CD4-positive, CD25-positive, alpha-beta regulatory T cell (primary cell): ENCODE results near the gene SLC2A11. TPM values are rescaled to one million over a fixed set of nuclear protein-coding genes. Genes with fewer than 3 reads are reported as not detected.
"Not testable (repeated sequence)": the region's sequence is repeated elsewhere in the genome, so short reads cannot be mapped to it uniquely, and the experiment has no call there.

Experiments
- ATAC-seq, 2 donors: fragments of 150-1000 bp; cut with Tn5 transposase; one replicate each; pipeline ENCODE4 v1.10.0; 2021; ENCODE audit warnings: low read depth in 2 of 2, moderate number of reproducible peaks in 2 of 2, moderate library complexity in 1 of 2
- DNase-seq, 3 donors: peaks; one replicate each; pipeline versions ENCODE4 v3.0.0 to v3.0.0-alpha.2; 2012 to 2022; ENCODE audit warnings: mixed read lengths in 1 of 3
- H3K27ac ChIP-seq: one replicate; pipeline ENCODE4 v1.7.0; 2013; ENCODE audit warnings: mild to moderate bottlenecking, low read length; ENCODE audit not compliant: insufficient read depth, poor library complexity, severe bottlenecking
- H3K27me3 ChIP-seq: one replicate; pipeline ENCODE4 v1.7.0; 2013; ENCODE audit warnings: low read length; ENCODE audit not compliant: control insufficient read depth, insufficient read depth
- H3K36me3 ChIP-seq: one replicate; pipeline ENCODE4 v1.7.0; 2013; ENCODE audit warnings: mild to moderate bottlenecking, low read length, moderate library complexity; ENCODE audit not compliant: control insufficient read depth, insufficient read depth
- H3K4me1 ChIP-seq: 2 replicates; pipeline ENCODE4 v1.7.0; 2013; ENCODE audit warnings: mild to moderate bottlenecking, low read length; ENCODE audit not compliant: insufficient read depth, control insufficient read depth, poor library complexity, severe bottlenecking
- H3K4me3 ChIP-seq: one replicate; pipeline ENCODE4 v1.7.0; 2013; ENCODE audit warnings: low read depth, mild to moderate bottlenecking, low read length, moderate library complexity
- H3K9me3 ChIP-seq, 2 experiments: 1 replicate in 1 of 2; 2 replicates in 1 of 2; pipeline ENCODE4 v1.7.0; 2013; ENCODE audit warnings: low read length in 2 of 2, mild to moderate bottlenecking in 1 of 2, moderate library complexity in 1 of 2; ENCODE audit not compliant: control insufficient read depth in 2 of 2
- H3K27ac Mint-ChIP-seq, 3 donors: one replicate each; pipeline ENCODE4 v1.8.0; 2020 to 2022; ENCODE audit warnings: mild to moderate bottlenecking in 3 of 3, mixed read lengths in 3 of 3, moderate library complexity in 2 of 3
- H3K27me3 Mint-ChIP-seq: one replicate; pipeline ENCODE4 v1.8.0; 2022; ENCODE audit warnings: mild to moderate bottlenecking, mixed read lengths
- H3K36me3 Mint-ChIP-seq: one replicate; pipeline ENCODE4 v1.8.0; 2020; ENCODE audit warnings: mixed read lengths
- H3K4me1 Mint-ChIP-seq, 4 donors: one replicate each; pipeline ENCODE4 v1.8.0; 2020 to 2022; ENCODE audit warnings: mixed read lengths in 4 of 4, mild to moderate bottlenecking in 1 of 4
- H3K4me3 Mint-ChIP-seq, 4 donors: one replicate each; pipeline ENCODE4 v1.8.0; 2020 to 2022; ENCODE audit warnings: mild to moderate bottlenecking in 4 of 4, mixed read lengths in 4 of 4, moderate library complexity in 3 of 4
- H3K9me3 Mint-ChIP-seq, 7 donors: one replicate each; pipeline ENCODE4 v1.8.0; 2020 to 2022; ENCODE audit warnings: mixed read lengths in 7 of 7, mild to moderate bottlenecking in 3 of 7, moderate library complexity in 2 of 7
- polyA plus RNA-seq, 4 donors: library from polyadenylated mRNA; unstranded; fragments of 300-500 nt; fragmentation: Illumina TruSeq; gene quantifications; one replicate each; pipeline ENCODE4 v1.2.3, GENCODE V29; 2021
- total RNA-seq: library from RNA; stranded (reverse); gene quantifications from one replicate; pipeline ENCODE4 v1.2.3, GENCODE V29; 2022

The SLC2A11 gene
- total and polyA plus RNA-seq, 5 donors from 2014 or later, result 2.5 to 8.6 (median 4.2) TPM

DNA sequence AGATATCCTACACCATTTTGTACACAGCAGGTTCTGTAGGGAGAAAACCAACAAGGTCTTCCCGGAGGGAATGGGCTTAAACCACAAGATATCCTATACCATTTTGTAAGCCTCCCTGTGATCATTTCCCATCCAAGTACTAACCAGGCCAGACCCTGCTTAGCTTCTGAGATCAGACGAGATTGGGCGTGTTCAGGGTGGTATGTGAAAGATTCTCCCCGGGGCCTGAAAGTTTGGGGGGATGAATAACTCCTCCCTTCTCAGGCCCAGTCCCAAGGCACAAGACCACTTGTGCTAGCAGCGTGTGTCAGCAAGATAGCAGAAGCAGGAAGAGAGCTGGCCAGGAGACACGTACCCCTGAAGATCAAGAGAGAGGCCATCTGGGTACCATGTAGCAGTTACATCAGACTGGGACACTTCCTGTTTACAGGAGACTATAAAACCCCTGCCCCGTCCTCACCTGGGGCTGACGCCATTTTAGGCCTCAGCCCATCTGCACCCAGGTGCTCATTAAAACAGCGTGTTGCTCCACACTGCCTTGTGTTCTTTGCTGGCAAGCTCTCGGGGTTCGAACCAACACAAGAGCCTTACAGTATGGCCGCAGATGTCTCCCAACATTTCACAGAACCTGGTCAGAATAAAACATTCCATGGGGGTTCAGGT is 53.8 kb downstream of the SLC2A11 start:
- Mint-ChIP-seq H3K9me3 (peaks cover 0 to 4% (median 0%) of the 10 kb centered on the region in 7 donors), H3K36me3 (no peaks in the 10 kb centered on the region), H3K27ac (peak overlapping the region in 1 of 3 donors; percentile 38), H3K27me3 (no peaks in the 10 kb centered on the region), H3K4me3 (peak overlapping the region in 2 of 4 donors; percentile 37 to 49), H3K4me1 (peaks cover 0 to 21% (median 13%) of the 10 kb centered on the region in 4 donors)
- Histone ChIP-seq H3K27ac (no peak overlapping the region), H3K4me1 (peaks cover 8% of the 10 kb centered on the region), H3K4me3 (no peak overlapping the region), H3K27me3 (no peaks in the 10 kb centered on the region), H3K36me3 (no peaks in the 10 kb centered on the region), H3K9me3 (no peaks in the 10 kb centered on the region)
- DNase-seq (no peak), ATAC-seq (no peak)

DNA sequence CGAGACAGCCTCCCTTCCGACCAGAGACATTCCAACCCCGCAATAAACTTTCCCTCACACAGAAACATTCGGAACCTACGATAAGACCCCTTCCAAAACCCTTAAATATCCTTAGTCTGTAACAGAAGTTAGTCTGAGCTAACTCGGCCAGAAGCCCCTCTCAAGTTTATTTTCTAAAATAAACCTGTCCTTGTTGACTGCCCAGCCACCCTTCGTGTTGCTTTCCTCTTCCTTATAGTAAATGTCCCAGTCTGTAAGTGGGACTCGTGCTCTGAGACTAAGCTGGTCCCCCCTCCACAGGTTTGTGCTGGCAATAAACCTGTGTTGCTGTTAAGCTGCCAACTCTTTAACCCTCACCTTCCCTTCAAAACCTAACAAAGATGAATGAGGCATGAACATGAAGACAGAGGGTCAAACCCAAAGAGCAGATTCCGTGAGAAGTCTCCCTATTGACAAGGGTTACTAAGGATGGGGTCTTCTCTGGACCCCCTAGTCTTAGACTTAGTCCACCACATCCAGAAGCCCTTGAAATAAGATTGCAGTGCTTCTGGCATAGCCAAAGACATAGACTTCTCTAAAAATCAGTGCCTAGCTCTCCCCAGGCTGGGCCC is 54.7 kb downstream of the SLC2A11 start:
- H3K27ac ChIP-seq, result no peak overlapping the region
- no peaks in the 10 kb centered on the region for H3K36me3 Mint-ChIP-seq

DNA sequence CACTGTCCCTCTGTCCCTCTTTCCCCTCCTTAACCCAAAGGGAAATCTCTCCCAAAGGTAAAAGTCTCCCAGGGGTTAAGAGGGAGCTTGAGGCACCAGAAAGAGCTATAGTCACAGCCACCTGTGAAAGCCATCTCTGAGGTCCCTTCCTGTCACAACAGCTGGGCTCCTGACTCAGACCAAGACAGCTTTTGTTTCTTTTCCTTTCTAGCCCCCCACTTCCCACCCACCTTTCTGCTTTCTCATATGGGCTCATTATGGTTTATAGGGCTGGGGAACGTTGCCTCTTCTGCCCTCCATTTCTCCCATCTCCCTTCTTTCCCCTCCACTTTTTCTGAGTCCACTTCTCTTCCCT is 55.6 kb downstream of the SLC2A11 start:
- ATAC-seq, result no peak

More for the DNA sequence above, 54.7 kb downstream of the SLC2A11 start:
- no peaks in the 10 kb centered on the region for H3K27me3 ChIP-seq
- DNase-seq, result no peak
- H3K4me3 ChIP-seq, result no peak overlapping the region
- H3K4me1 ChIP-seq, result peaks cover 8% of the 10 kb centered on the region
- H3K9me3 Mint-ChIP-seq, result peaks cover 0 to 4% (median 0%) of the 10 kb centered on the region in 7 donors
- H3K36me3 ChIP-seq, result no peaks in the 10 kb centered on the region
- no peaks in the 10 kb centered on the region for H3K27me3 Mint-ChIP-seq
- H3K4me1 Mint-ChIP-seq, result peaks cover 0 to 21% (median 14%) of the 10 kb centered on the region in 4 donors
- no peak for ATAC-seq
- no peaks in the 10 kb centered on the region for H3K9me3 ChIP-seq
- peak overlapping the region in 1 of 4 donors; percentile 68 for H3K4me3 Mint-ChIP-seq
- H3K27ac Mint-ChIP-seq, result peak overlapping the region in 1 of 3 donors; percentile 97

DNA sequence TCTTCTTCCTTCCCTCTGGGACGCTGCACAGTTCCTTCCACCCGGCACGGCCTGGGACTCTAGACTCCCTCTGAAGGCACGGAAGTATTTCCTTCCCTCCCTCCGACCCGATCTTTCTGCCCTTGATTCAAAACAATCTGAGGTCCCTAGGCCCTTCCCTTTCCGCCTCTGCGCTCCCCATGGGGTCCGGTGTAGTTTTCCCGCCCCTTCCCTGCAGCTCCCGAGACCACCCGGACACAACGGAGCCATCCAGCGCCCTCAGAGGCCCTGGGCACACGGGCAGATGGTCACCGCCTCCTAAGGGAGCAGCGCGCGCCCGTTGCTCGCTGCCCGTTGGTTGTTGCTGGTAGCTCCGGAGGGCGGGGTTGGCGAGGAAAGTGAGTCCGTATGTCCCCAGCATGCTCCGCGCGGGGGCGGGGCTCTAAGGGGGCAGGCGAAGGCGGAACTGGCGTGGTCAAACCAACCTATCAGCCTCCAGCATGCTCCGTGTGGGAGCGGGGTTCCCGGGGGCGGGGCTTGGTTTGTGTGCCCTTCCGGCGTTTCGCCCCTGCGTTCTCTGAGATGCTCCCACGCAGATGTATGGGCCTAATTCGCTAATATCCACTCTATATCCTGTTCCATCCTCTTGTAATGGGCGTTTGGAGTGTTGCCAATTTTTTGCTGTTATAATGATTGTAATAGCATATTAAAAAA is 56.1 kb downstream of the SLC2A11 start:
- peak; percentile 99 for ATAC-seq
- peak overlapping the region; percentile 72 for H3K4me3 ChIP-seq
- peak overlapping the region; percentile 91 to 98 (median 93) for H3K4me3 Mint-ChIP-seq
- peak overlapping the region; percentile 97 to 99 (median 99) for H3K27ac Mint-ChIP-seq
- DNase-seq, result peak; percentile 94 to 100 (median 98)
- H3K9me3 ChIP-seq, result no peaks in the 10 kb centered on the region
- no peaks in the 10 kb centered on the region for H3K36me3 Mint-ChIP-seq
- no peaks in the 10 kb centered on the region for H3K27me3 Mint-ChIP-seq
- H3K36me3 ChIP-seq, result no peaks in the 10 kb centered on the region
- H3K27ac ChIP-seq, result peak overlapping the region; percentile 83
- no peaks in the 10 kb centered on the region for H3K27me3 ChIP-seq
- H3K4me1 Mint-ChIP-seq, result peaks cover 0 to 21% (median 14%) of the 10 kb centered on the region in 4 donors
- peaks cover 0 to under 1% (median 0%) of the 10 kb centered on the region in 7 donors for H3K9me3 Mint-ChIP-seq
- peaks cover 8% of the 10 kb centered on the region for H3K4me1 ChIP-seq

More for the DNA sequence above, 55.6 kb downstream of the SLC2A11 start:
- Mint-ChIP-seq H3K4me1 (peaks cover 0 to 21% (median 14%) of the 10 kb centered on the region in 4 donors), H3K36me3 (no peaks in the 10 kb centered on the region), H3K9me3 (peaks cover 0 to 4% (median 0%) of the 10 kb centered on the region in 7 donors), H3K27me3 (no peaks in the 10 kb centered on the region), H3K27ac (peak overlapping the region; percentile 97 to 99 (median 99)), H3K4me3 (peak overlapping the region; percentile 91 to 98 (median 93))
- Histone ChIP-seq H3K4me1 (peaks cover 8% of the 10 kb centered on the region), H3K9me3 (no peaks in the 10 kb centered on the region), H3K27me3 (no peaks in the 10 kb centered on the region), H3K27ac (peak overlapping the region; percentile 83), H3K36me3 (no peaks in the 10 kb centered on the region), H3K4me3 (peak overlapping the region; percentile 72)
- no peak for DNase-seq

DNA sequence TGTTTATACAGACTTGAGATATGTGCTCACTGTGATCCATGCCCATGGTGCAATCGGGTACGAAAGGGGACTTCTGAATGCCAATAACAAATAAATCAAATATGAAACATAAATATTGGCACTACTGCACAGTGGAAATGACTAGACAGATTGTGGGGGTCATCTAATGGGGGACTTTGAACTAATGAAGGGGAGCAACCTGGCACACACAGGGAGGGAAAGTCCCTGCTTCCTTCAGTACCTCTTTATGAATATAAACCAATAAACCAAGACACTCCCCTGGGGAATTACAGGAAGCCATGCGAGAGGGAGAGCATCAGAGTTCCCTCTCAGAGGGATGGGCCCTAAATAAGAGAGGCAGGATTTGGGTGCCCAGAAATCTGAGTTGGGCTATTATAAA is 57.6 kb downstream of the SLC2A11 start:
- H3K27me3 ChIP-seq, result no peaks in the 10 kb centered on the region
- peak overlapping the region; percentile 1 to 49 (median 18) for H3K27ac Mint-ChIP-seq
- no peaks in the 10 kb centered on the region for H3K27me3 Mint-ChIP-seq
- H3K4me1 ChIP-seq, result peaks cover 8% of the 10 kb centered on the region
- no peak overlapping the region for H3K4me3 ChIP-seq
- no peaks in the 10 kb centered on the region for H3K9me3 Mint-ChIP-seq
- H3K9me3 ChIP-seq, result no peaks in the 10 kb centered on the region
- no peak overlapping the region for H3K27ac ChIP-seq
- H3K36me3 Mint-ChIP-seq, result no peaks in the 10 kb centered on the region
- no peaks in the 10 kb centered on the region for H3K36me3 ChIP-seq
- no peak overlapping the region for H3K4me3 Mint-ChIP-seq
- peaks cover 0 to 21% (median 14%) of the 10 kb centered on the region in 4 donors for H3K4me1 Mint-ChIP-seq
- DNase-seq, result no peak
- no peak for ATAC-seq

DNA sequence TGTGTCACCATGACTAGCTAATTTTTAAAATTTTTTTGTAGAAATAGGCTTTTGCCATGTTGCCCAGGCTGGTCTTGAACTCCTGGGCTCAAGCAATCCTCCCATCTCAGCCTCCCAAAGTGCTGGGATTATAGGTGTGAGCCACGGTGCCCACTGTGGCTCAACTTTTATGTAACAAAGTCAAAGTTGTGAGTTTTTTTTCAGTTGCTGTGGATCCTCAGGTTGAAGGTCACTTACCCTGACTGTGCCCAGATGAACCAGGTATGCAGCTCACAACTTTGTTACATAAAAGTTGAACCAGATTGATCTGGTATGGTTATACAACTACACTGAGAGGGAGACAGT is 62.6 kb downstream of the SLC2A11 start:
- H3K27ac ChIP-seq, DNase-seq, ATAC-seq, H3K36me3 ChIP-seq, H3K4me3 Mint-ChIP-seq, H3K9me3 ChIP-seq, H3K4me1 Mint-ChIP-seq, H3K4me1 ChIP-seq, H3K27me3 Mint-ChIP-seq, H3K27me3 ChIP-seq, H3K27ac Mint-ChIP-seq, H3K9me3 Mint-ChIP-seq, H3K4me3 ChIP-seq: not testable (repeated sequence)
- H3K36me3 Mint-ChIP-seq, result peaks cover 15% of the 10 kb centered on the region

DNA sequence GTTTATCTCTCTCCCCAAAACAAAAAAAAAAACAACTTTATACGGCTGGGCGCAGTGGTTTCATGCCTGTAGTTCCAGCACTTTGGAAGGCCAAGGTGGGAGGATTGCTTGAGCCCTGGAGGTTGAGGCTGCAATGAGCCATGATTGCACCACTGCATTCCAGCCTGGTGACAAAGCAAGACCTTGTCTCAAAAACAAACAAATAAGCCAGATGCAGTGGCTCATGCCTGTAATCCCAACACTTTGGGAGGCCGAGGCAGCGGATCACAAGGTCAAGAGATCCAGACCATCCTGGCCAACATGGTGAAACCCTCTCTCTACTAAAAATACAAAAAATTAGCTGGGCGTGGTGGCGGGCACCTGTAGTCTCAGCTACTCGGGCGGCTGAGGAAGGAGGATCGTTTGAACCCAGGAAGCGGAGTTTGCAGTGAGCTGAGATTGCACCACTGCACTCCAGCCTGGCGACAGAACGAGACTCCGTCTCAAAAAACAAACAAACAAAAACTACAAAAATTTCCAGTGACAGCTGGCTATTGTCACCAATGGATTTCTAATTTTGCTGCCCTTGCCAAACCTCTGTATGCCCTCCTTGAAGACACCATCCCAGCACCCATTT is 64.0 kb downstream of the SLC2A11 start:
- peaks cover 16% of the 10 kb centered on the region for H3K36me3 Mint-ChIP-seq
- not testable (repeated sequence) for H3K27me3 Mint-ChIP-seq, ATAC-seq, H3K27ac ChIP-seq, H3K27ac Mint-ChIP-seq, H3K36me3 ChIP-seq, H3K4me3 ChIP-seq, H3K4me3 Mint-ChIP-seq, H3K4me1 ChIP-seq, H3K4me1 Mint-ChIP-seq, H3K27me3 ChIP-seq, DNase-seq, H3K9me3 ChIP-seq
- peaks cover 0 to 10% (median 2%) of the 10 kb centered on the region in 7 donors for H3K9me3 Mint-ChIP-seq
